Keratinocyte (primary cell): ENCODE measurements around the gene STAG3. TPM values are rescaled to one million over a fixed set of nuclear protein-coding genes. Genes with fewer than 3 reads are reported as not detected.
"Not testable (repeated sequence)": the region's sequence is repeated elsewhere in the genome, so short reads cannot be mapped to it uniquely, and the experiment has no call there.

Experiments used
- DNase-seq: peaks from one replicate; pipeline ENCODE4 v3.0.0-alpha.2; 2011; ENCODE audit warnings: low read depth, missing footprints, low spot score
- FAIRE-seq: peaks from 2 replicates; lab custom pipeline; 2011; peaks lifted over from hg19 to GRCh38; lab: Jason Lieb, UNC
- H2AFZ ChIP-seq: 2 replicates; pipeline ENCODE4 v1.6.0; 2012; ENCODE audit warnings: low read length, control low read depth, inconsistent platforms; ENCODE audit not compliant: control insufficient read depth
- H3K27ac ChIP-seq: 2 replicates; pipeline ENCODE4 v1.5.1; 2011; ENCODE audit warnings: low read length; ENCODE audit not compliant: control insufficient read depth, insufficient read depth
- H3K27me3 ChIP-seq: 3 replicates; pipeline ENCODE4 v1.6.0; 2011; ENCODE audit warnings: low read length; ENCODE audit not compliant: control insufficient read depth, insufficient read depth; ENCODE audit errors: extremely low read depth
- H3K36me3 ChIP-seq, 2 experiments: 2 replicates in 1 of 2; 3 replicates in 1 of 2; pipeline ENCODE4 v1.5.1; 2011; ENCODE audit warnings: low read length in 2 of 2, mild to moderate bottlenecking in 1 of 2; ENCODE audit not compliant: control insufficient read depth in 2 of 2, insufficient read depth in 2 of 2; ENCODE audit errors: extremely low read depth in 1 of 2
- H3K4me1 ChIP-seq: 3 replicates; pipeline ENCODE4 v1.5.1; 2011; ENCODE audit warnings: low read length; ENCODE audit not compliant: control insufficient read depth, insufficient read depth; ENCODE audit errors: extremely low read depth
- H3K4me2 ChIP-seq: 3 replicates; pipeline ENCODE4 v1.6.0; 2011; ENCODE audit warnings: low read depth, low read length; ENCODE audit not compliant: control insufficient read depth, insufficient read depth; ENCODE audit errors: extremely low read depth
- H3K4me3 ChIP-seq, 3 experiments: fragments of 200-600 bp in 1 of 3; sonication (generic) in 1 of 3; 2 replicates in 2 of 3; 3 replicates in 1 of 3; pipeline ENCODE4 v1.5.1; 2011 to 2016; ENCODE audit warnings: low read length in 3 of 3, mild to moderate bottlenecking in 3 of 3, control low read depth in 2 of 3, inconsistent platforms in 1 of 3, low read depth in 1 of 3, mixed read lengths in 1 of 3, mixed run types in 1 of 3, moderate library complexity in 1 of 3; ENCODE audit not compliant: control insufficient read depth in 2 of 3, insufficient read depth in 2 of 3; ENCODE audit errors: extremely low read depth in 1 of 3
- H3K79me2 ChIP-seq: 2 replicates; pipeline ENCODE4 v1.6.0; 2012; ENCODE audit warnings: low read length; ENCODE audit not compliant: control insufficient read depth, insufficient read depth
- H3K9ac ChIP-seq: 3 replicates; pipeline ENCODE4 v1.6.0; 2011; ENCODE audit warnings: low read length; ENCODE audit not compliant: control insufficient read depth, insufficient read depth; ENCODE audit errors: extremely low read depth
- H3K9me1 ChIP-seq: 3 replicates; pipeline ENCODE4 v1.6.0; 2011; ENCODE audit warnings: low read length; ENCODE audit not compliant: control insufficient read depth, insufficient read depth; ENCODE audit errors: extremely low read depth
- H3K9me3 ChIP-seq: 2 replicates; pipeline ENCODE4 v1.5.1; 2012; ENCODE audit warnings: low read depth, low read length; ENCODE audit not compliant: control insufficient read depth
- H4K20me1 ChIP-seq: 3 replicates; pipeline ENCODE4 v1.6.0; 2011; ENCODE audit warnings: low read length; ENCODE audit not compliant: control insufficient read depth, insufficient read depth; ENCODE audit errors: extremely low read depth
- CTCF ChIP-seq, 3 experiments: IDR thresholded peaks in 1 of 3; conservative IDR thresholded peaks in 1 of 3; optimal IDR thresholded peaks in 1 of 3; 2 replicates in 2 of 3; 3 replicates in 1 of 3; pipeline versions ENCODE3 to v1.5.1; 2011; ENCODE audit warnings: low read length in 3 of 3, mild to moderate bottlenecking in 3 of 3, moderate library complexity in 2 of 3, control low read depth in 1 of 3, inconsistent platforms in 1 of 3; ENCODE audit not compliant: insufficient read depth in 2 of 3; ENCODE audit errors: extremely low read depth in 1 of 3
- EZH2 ChIP-seq: IDR thresholded peaks from one replicate; pipeline ENCODE4 v1.6.1; 2012; ENCODE audit warnings: inconsistent platforms, mild to moderate bottlenecking, low read length, moderate library complexity
- dilution Hi-C: fragments of 300-500 bp; cut with MboI; formaldehyde crosslinking; loops from one replicate; pipeline ENCODE4 v1.7.0; 2020; ENCODE audit warnings: low sequenced_read_pairs; ENCODE audit not compliant: extremely low pct_ligation_motif_present
- polyA plus RNA-seq, 5 experiments: library from polyadenylated mRNA; depleted of rRNA in 3 of 5; stranded (reverse) in 3 of 5; stranded (forward) in 1 of 5; unstranded in 1 of 5; fragments of >200 nt; gene quantifications; 1 replicate in 1 of 5; 2 replicates in 3 of 5; 3 replicates in 1 of 5; pipeline versions ENCODE4 v1.2.1 to v1.2.3, GENCODE V29; 2011 to 2012; ENCODE audit warnings: missing spikeins in 2 of 5, low read depth in 1 of 5, low replicate concordance in 1 of 5

Gene STAG3
- polyA plus RNA-seq, 1 donor (not counting 4 experiments of a cell fraction or from before 2014, with no cell fraction given) = 0.28 TPM

- Histone ChIP-seq H3K79me2 (no peaks in the 10 kb centered on the region), H3K36me3 (no peaks in the 10 kb centered on the region), H3K4me3 (no peak overlapping the region), H3K9me1 (no peaks in the 10 kb centered on the region), H3K4me2 (no peak overlapping the region), H2AFZ (no peak overlapping the region), H3K9me3 (no peaks in the 10 kb centered on the region), H4K20me1 (no peaks in the 10 kb centered on the region), H3K27ac (no peak overlapping the region), H3K9ac (no peak overlapping the region), H3K27me3 (no peaks in the 10 kb centered on the region), H3K4me1 (peaks cover 4% of the 10 kb centered on the region)
- no peak for TF ChIP-seq CTCF (optimal IDR thresholded peaks at IDR 0.05 in 1 of 3, IDR thresholded peaks at IDR 0.05 in 1 of 3, conservative IDR thresholded peaks at IDR 0.05 in 1 of 3; ENCODE audit: extremely low read depth in 1 of 3, insufficient read depth in 2 of 3, low read length in 3 of 3)
- TF ChIP-seq EZH2 = no peak
- dilution Hi-C loops = no loop called here
- FAIRE-seq (no peak), DNase-seq (no peak)
These were observed 70.8 kb downstream of the STAG3 start for GRCh38 chr7:100248483-100248882.

GRCh38 chr7:100257017-100257416 lies 79.3 kb downstream of the STAG3 start:
- H3K4me1 ChIP-seq = no peaks in the 10 kb centered on the region
- TF ChIP-seq EZH2 (no peak), CTCF (optimal IDR thresholded peaks at IDR 0.05 in 1 of 3, IDR thresholded peaks at IDR 0.05 in 1 of 3, conservative IDR thresholded peaks at IDR 0.05 in 1 of 3; ENCODE audit: extremely low read depth in 1 of 3, insufficient read depth in 2 of 3, low read length in 3 of 3) (no peak)
- H3K27me3 ChIP-seq = no peaks in the 10 kb centered on the region

GRCh38 chr7:100259984-100260383 lies 82.3 kb downstream of the STAG3 start:
- H3K27ac ChIP-seq, H3K4me3 ChIP-seq, dilution Hi-C loops, FAIRE-seq, H3K9me1 ChIP-seq, H3K36me3 ChIP-seq, H2AFZ ChIP-seq, H3K4me2 ChIP-seq, H3K9me3 ChIP-seq, H3K4me1 ChIP-seq, H3K79me2 ChIP-seq, H4K20me1 ChIP-seq, H3K9ac ChIP-seq, DNase-seq, H3K27me3 ChIP-seq: not testable (repeated sequence)

More at GRCh38 chr7:100257017-100257416, 79.3 kb downstream of the STAG3 start:
- no peak for FAIRE-seq
- no peaks in the 10 kb centered on the region for H3K9me3 ChIP-seq
- H3K36me3 ChIP-seq = no peaks in the 10 kb centered on the region
- H2AFZ ChIP-seq = no peak overlapping the region
- no peak overlapping the region for H3K4me2 ChIP-seq
- H3K4me3 ChIP-seq = no peak overlapping the region
- no peak overlapping the region for H3K9ac ChIP-seq
- no peak overlapping the region for H3K27ac ChIP-seq
- peaks cover 2% of the 10 kb centered on the region for H4K20me1 ChIP-seq
- no peaks in the 10 kb centered on the region for H3K79me2 ChIP-seq
- H3K9me1 ChIP-seq = no peaks in the 10 kb centered on the region
- dilution Hi-C loops = no loop called here
- DNase-seq = no peak

GRCh38 chr7:100262896-100263295 lies 85.2 kb downstream of the STAG3 start:
- FAIRE-seq, H3K79me2 ChIP-seq, DNase-seq, H3K4me2 ChIP-seq, H3K36me3 ChIP-seq, H3K4me3 ChIP-seq, H3K9me3 ChIP-seq, H2AFZ ChIP-seq, H3K27ac ChIP-seq, H4K20me1 ChIP-seq, H3K27me3 ChIP-seq, H3K9ac ChIP-seq, dilution Hi-C loops, H3K4me1 ChIP-seq, H3K9me1 ChIP-seq: not testable (repeated sequence)
